Measurements from ENCODE around the gene HARBI1. TPM values are rescaled to one million over a fixed set of nuclear protein-coding genes. Genes with fewer than 3 reads are reported as not detected.

HARBI1 gene
- total and polyA plus RNA-seq, 10 donors: 1.4 to 5.6 (median 3.9) TPM

DNA sequence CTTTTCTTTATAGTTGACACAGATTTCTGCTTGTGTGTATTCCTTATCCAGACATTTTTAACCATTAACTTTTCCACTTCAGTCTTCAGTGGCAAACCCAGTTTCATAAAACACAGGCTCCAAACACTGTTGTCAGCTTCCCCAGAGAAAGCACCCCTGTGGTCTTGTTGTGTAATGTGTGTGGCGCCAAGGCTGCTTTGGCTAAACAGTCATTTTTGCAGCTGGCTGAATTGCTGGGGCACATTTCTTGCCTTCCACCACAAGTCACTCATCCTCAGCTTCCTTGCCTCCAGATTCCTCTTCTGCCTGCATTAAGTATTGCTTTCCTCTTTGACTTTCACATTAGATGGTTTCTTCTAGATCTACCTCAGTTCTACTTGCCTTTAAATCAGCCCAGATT lies 42.9 kb upstream of the HARBI1 start:
- no peaks in the 10 kb centered on the region for H3K9me3 ChIP-seq
- WGBS, 5 donors: 60 to 81% (median 66%) methylated on average over 1 of the region's 1 CpG
- no peak overlapping the region for H3K4me3 ChIP-seq
- H3K27ac ChIP-seq: peak overlapping the region in 2 of 8 donors; percentile 24 to 41
- H3K4me1 ChIP-seq: peaks cover 0 to 22% (median 10%) of the 10 kb centered on the region in 6 donors
- H3K36me3 ChIP-seq: peaks cover 12 to 100% (median 88%) of the 10 kb centered on the region in 6 donors
- no peak for DNase-seq
- H3K27me3 ChIP-seq (replicated peaks in 1 of 7): no peaks in the 10 kb centered on the region
- intact Hi-C loops (cut with DNase I; ENCODE audit: low total_unique reads): no loop called here
- TF ChIP-seq POLR2A (IDR thresholded peaks at IDR 0.05): no peak
- TF ChIP-seq, protein P1, sequence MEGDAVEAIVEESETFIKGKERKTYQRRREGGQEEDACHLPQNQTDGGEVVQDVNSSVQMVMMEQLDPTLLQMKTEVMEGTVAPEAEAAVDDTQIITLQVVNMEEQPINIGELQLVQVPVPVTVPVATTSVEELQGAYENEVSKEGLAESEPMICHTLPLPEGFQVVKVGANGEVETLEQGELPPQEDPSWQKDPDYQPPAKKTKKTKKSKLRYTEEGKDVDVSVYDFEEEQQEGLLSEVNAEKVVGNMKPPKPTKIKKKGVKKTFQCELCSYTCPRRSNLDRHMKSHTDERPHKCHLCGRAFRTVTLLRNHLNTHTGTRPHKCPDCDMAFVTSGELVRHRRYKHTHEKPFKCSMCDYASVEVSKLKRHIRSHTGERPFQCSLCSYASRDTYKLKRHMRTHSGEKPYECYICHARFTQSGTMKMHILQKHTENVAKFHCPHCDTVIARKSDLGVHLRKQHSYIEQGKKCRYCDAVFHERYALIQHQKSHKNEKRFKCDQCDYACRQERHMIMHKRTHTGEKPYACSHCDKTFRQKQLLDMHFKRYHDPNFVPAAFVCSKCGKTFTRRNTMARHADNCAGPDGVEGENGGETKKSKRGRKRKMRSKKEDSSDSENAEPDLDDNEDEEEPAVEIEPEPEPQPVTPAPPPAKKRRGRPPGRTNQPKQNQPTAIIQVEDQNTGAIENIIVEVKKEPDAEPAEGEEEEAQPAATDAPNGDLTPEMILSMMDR (IDR thresholded peaks at IDR 0.05 in 8 of 11, conservative IDR thresholded peaks at IDR 0.05 in 3 of 11): no peak
- no peak for TF ChIP-seq POLR2AphosphoS5 (IDR thresholded peaks at IDR 0.05)

GRCh38 chr11:46658259-46658658 lies 41.2 kb upstream of the HARBI1 start:
- H3K27ac ChIP-seq: no peak overlapping the region
- peaks cover 12 to 100% (median 89%) of the 10 kb centered on the region in 6 donors for H3K36me3 ChIP-seq
- H3K4me3 ChIP-seq: no peak overlapping the region
- intact Hi-C loops (cut with DNase I; ENCODE audit: low total_unique reads): no loop called here
- no peaks in the 10 kb centered on the region for H3K27me3 ChIP-seq (replicated peaks in 1 of 7)
- H3K4me1 ChIP-seq: peaks cover 0 to 21% (median 6%) of the 10 kb centered on the region in 6 donors
- TF ChIP-seq POLR2A (IDR thresholded peaks at IDR 0.05): no peak
- TF ChIP-seq, protein P1 (IDR thresholded peaks at IDR 0.05 in 8 of 11, conservative IDR thresholded peaks at IDR 0.05 in 3 of 11): no peak
- TF ChIP-seq POLR2AphosphoS5 (IDR thresholded peaks at IDR 0.05): no peak
- no peak for DNase-seq
- WGBS, 5 donors: 60 to 89% (median 71%) methylated on average over 4 of the region's 4 CpGs
- no peaks in the 10 kb centered on the region for H3K9me3 ChIP-seq

GRCh38 chr11:46657186-46657585 lies 40.2 kb upstream of the HARBI1 start:
- peaks cover 0 to 21% (median 6%) of the 10 kb centered on the region in 6 donors for H3K4me1 ChIP-seq
- 91 to 95% (median 93%) methylated on average over 3 of the region's 3 CpGs for WGBS, 5 donors
- no peak overlapping the region for H3K27ac ChIP-seq
- no peak overlapping the region for H3K4me3 ChIP-seq
- intact Hi-C loops (cut with DNase I; ENCODE audit: low total_unique reads): no loop called here
- peaks cover 12 to 100% (median 90%) of the 10 kb centered on the region in 6 donors for H3K36me3 ChIP-seq
- no peaks in the 10 kb centered on the region for H3K27me3 ChIP-seq (replicated peaks in 1 of 7)
- TF ChIP-seq, protein P1 (IDR thresholded peaks at IDR 0.05 in 8 of 11, conservative IDR thresholded peaks at IDR 0.05 in 3 of 11): no peak
- TF ChIP-seq POLR2A (IDR thresholded peaks at IDR 0.05) (no peak), POLR2AphosphoS5 (IDR thresholded peaks at IDR 0.05) (no peak)
- DNase-seq: no peak
- H3K9me3 ChIP-seq: no peaks in the 10 kb centered on the region

DNA sequence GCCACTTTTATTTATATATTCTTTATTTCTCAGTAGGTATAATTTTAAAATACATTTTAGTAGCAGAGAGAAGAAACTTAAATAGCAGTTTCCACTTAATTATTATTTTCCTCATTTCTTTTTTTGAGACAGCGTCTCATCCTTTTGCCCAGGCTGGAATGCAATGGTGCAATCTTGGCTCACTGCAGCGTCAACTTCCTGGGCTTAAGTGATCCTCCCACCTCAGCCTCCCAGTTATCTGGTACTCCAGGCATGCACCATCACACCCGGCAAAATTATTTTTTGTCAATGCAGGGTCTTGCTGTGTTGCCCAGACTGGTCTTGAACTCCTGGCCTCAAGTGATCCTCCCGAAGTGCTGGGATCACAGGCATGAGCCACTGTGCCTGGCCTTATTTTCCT lies 38.6 kb upstream of the HARBI1 start:
- 73 to 87% (median 79%) methylated on average over 4 of the region's 4 CpGs for WGBS, 5 donors
- no peak overlapping the region for H3K4me3 ChIP-seq
- H3K36me3 ChIP-seq: peaks cover 18 to 100% (median 95%) of the 10 kb centered on the region in 6 donors
- peaks cover 0 to 21% (median 6%) of the 10 kb centered on the region in 6 donors for H3K4me1 ChIP-seq
- H3K27me3 ChIP-seq (replicated peaks in 1 of 7): no peaks in the 10 kb centered on the region
- intact Hi-C loops (cut with DNase I; ENCODE audit: low total_unique reads): no loop called here
- no peaks in the 10 kb centered on the region for H3K9me3 ChIP-seq
- no peak overlapping the region for H3K27ac ChIP-seq
- TF ChIP-seq, protein P1 (IDR thresholded peaks at IDR 0.05 in 8 of 11, conservative IDR thresholded peaks at IDR 0.05 in 3 of 11): no peak
- TF ChIP-seq POLR2AphosphoS5 (IDR thresholded peaks at IDR 0.05): peak in 1 of 3 donors; percentile 16
- DNase-seq: no peak

Data from spleen (tissue), 11 donors.